Mesendoderm (in vitro differentiated cells): ENCODE data around the gene DDT.
"Not testable (repeated sequence)": the region's sequence is repeated elsewhere in the genome, so short reads cannot be mapped to it uniquely, and the experiment has no call there.

Experiments
- DNase-seq: peaks from one replicate; pipeline ENCODE4 v3.0.0; 2013
- H2AK5ac ChIP-seq: 2 replicates; pipeline ENCODE4 v1.6.1; 2013; ENCODE audit warnings: low read length, inconsistent platforms
- H2BK120ac ChIP-seq: 2 replicates; pipeline ENCODE4 v1.6.1; 2013; ENCODE audit warnings: low read depth, mild to moderate bottlenecking, low read length, moderate library complexity, mixed read lengths
- H2BK15ac ChIP-seq: replicated peaks from 2 replicates; pipeline ENCODE4 v1.6.1; 2013; ENCODE audit warnings: low read depth, mild to moderate bottlenecking, moderate library complexity
- H2BK5ac ChIP-seq: 2 replicates; pipeline ENCODE4 v1.6.1; 2013; ENCODE audit warnings: low read length, inconsistent platforms
- H3K18ac ChIP-seq: 2 replicates; pipeline ENCODE4 v1.6.1; 2013; ENCODE audit warnings: mild to moderate bottlenecking, low read length, mixed read lengths
- H3K23ac ChIP-seq: one replicate; pipeline ENCODE4 v1.6.1; 2013; ENCODE audit warnings: low read length
- H3K27ac ChIP-seq: 2 replicates; pipeline ENCODE4 v1.5.1; 2013; ENCODE audit warnings: low read depth, mild to moderate bottlenecking, inconsistent platforms, low read length, moderate library complexity
- H3K27me3 ChIP-seq: 2 replicates; pipeline ENCODE4 v1.6.1; 2013; ENCODE audit warnings: low read length, control low read depth, mild to moderate bottlenecking, inconsistent platforms; ENCODE audit not compliant: insufficient read depth, poor library complexity
- H3K36me3 ChIP-seq: 2 replicates; pipeline ENCODE4 v1.6.1; 2013; ENCODE audit warnings: low read length, inconsistent platforms; ENCODE audit not compliant: control insufficient read depth, insufficient read depth
- H3K4ac ChIP-seq: one replicate; pipeline ENCODE4 v1.6.1; 2013; ENCODE audit warnings: low read depth, mild to moderate bottlenecking, low read length, moderate library complexity
- H3K4me1 ChIP-seq: 2 replicates; pipeline ENCODE4 v1.6.1; 2013; ENCODE audit warnings: low read depth, low read length, inconsistent platforms; ENCODE audit not compliant: control insufficient read depth
- H3K4me2 ChIP-seq: 2 replicates; pipeline ENCODE4 v1.6.1; 2013; ENCODE audit warnings: low read length
- H3K4me3 ChIP-seq: 2 replicates; pipeline ENCODE4 v1.5.1; 2013; ENCODE audit warnings: mild to moderate bottlenecking, low read length
- H3K56ac ChIP-seq: one replicate; pipeline ENCODE4 v1.6.1; 2013; ENCODE audit warnings: low read length
- H3K79me1 ChIP-seq: 2 replicates; pipeline ENCODE4 v1.6.1; 2013; ENCODE audit warnings: low read length, inconsistent platforms
- H3K79me2 ChIP-seq: 2 replicates; pipeline ENCODE4 v1.6.1; 2013; ENCODE audit warnings: mild to moderate bottlenecking, low read length; ENCODE audit not compliant: control insufficient read depth, insufficient read depth
- H3K9ac ChIP-seq: 2 replicates; pipeline ENCODE4 v1.6.1; 2013; ENCODE audit warnings: low read length, inconsistent platforms
- H4K5ac ChIP-seq: one replicate; pipeline ENCODE4 v1.6.1; 2013; ENCODE audit warnings: low read length
- H4K8ac ChIP-seq: one replicate; pipeline ENCODE4 v1.6.1; 2013; ENCODE audit warnings: low read depth, mild to moderate bottlenecking, control low read depth, low read length, moderate library complexity
- WGBS: extraction: QIAGEN DNeasy Blood & Tissue Kit; methylation state at CpG from one replicate; pipeline ENCODE4 v1.1.7; 2013; ENCODE audit warnings: low lambda C conversion rate, missing lambda C conversion rate; ENCODE audit not compliant: insufficient coverage; ENCODE audit errors: extremely low coverage; 5-methylcytosine and 5-hydroxymethylcytosine counted together

DDT gene

DNA sequence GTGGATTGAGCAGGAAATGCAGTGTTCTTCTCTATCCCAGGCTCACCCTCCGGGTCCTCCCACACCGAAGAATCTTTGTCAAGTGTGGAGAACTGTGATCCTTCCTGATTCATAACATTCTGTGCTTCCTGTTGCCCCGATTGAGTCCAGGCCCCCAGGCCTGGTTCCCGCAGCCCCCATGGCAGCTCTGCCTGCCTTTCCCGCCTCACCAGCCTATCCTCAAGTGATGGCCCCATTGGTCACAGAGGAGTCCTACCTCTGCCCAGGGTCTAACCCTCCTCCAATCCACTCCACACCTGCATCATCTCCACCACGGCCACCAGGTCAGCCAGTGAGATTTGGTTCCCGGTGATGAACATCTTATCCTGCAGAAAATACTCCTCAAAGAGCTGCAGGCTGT, 25.5 kb upstream of the DDT start:
- not testable (repeated sequence) for H3K79me1 ChIP-seq

DNA sequence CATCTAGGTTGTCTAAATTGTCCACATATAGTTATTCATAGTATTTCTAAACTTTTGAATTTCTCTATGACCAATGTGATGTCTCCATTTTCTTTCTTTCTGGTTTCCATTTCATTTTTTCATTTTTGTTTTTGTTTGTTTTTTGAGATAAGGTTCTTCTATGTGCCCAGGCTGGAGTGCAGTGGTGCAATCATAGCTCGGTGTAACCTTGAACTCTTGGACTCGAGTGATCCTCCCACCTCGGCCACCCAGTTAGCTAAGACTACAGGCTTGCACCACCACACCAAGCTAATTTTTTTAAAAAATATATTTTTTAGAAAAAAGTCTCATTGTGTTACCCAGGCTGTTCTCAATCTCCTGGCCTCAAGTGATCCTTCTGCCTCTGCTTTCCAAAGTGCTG, 22.9 kb upstream of the DDT start:
- no CpG with 5 or more reads among the region's 3 CpGs for WGBS

More for the DNA sequence above, 25.5 kb upstream of the DDT start:
- H3K56ac ChIP-seq, H2BK15ac ChIP-seq, H3K27me3 ChIP-seq, H3K4me3 ChIP-seq, H3K4me2 ChIP-seq, H2BK5ac ChIP-seq, H3K4me1 ChIP-seq, H3K27ac ChIP-seq, H2BK120ac ChIP-seq, H3K79me2 ChIP-seq, H3K4ac ChIP-seq, H3K36me3 ChIP-seq, H4K5ac ChIP-seq, H3K18ac ChIP-seq, DNase-seq, H4K8ac ChIP-seq, H2AK5ac ChIP-seq, H3K9ac ChIP-seq, H3K23ac ChIP-seq: not testable (repeated sequence)
- no CpG with 5 or more reads among the region's 7 CpGs for WGBS

DNA sequence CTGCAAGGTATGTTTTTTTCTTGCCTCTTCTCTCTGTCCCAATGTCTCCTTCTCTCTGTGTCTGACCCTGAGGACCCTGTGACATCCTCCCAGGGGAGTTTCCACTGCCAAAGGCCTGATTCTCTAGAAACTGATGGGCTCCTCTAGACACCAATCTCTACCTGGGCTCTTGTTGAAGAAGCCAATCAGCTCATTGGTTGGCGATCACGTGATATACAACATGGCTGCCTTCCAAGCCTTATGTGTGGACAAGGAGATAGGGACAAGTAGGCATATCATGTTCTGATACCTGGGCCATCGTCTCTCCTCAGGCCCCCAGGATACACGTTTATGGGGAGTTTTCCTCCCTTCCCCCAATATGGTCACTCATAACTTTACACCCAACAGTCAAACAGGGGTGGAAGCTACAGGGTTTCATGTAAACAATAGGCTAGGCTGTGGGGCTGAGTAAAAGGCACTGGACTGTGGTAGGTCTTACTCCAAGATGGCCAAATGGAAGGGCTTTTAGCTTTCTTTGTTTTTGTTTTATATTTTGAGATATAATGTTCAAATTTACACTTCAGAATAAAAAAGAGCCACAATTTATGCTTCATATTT, 19.4 kb upstream of the DDT start:
- H2BK15ac ChIP-seq, H3K27me3 ChIP-seq, H4K8ac ChIP-seq, H2BK5ac ChIP-seq, H3K4me3 ChIP-seq, H2AK5ac ChIP-seq, H3K18ac ChIP-seq, H3K4me2 ChIP-seq, H3K9ac ChIP-seq, H4K5ac ChIP-seq, H2BK120ac ChIP-seq, H3K79me2 ChIP-seq, H3K23ac ChIP-seq, H3K27ac ChIP-seq, H3K4ac ChIP-seq, H3K79me1 ChIP-seq, H3K4me1 ChIP-seq, DNase-seq, H3K56ac ChIP-seq, H3K36me3 ChIP-seq: not testable (repeated sequence)
- WGBS = no CpG with 5 or more reads among the region's 4 CpGs

More for the DNA sequence above, 22.9 kb upstream of the DDT start:
- no peak overlapping the region for H2BK120ac ChIP-seq
- no peak overlapping the region for H3K27ac ChIP-seq
- no peak overlapping the region for H2BK15ac ChIP-seq
- no peak overlapping the region for H3K23ac ChIP-seq
- H3K4me1 ChIP-seq = no peaks in the 10 kb centered on the region
- no peak overlapping the region for H3K4ac ChIP-seq
- no peaks in the 10 kb centered on the region for H3K79me2 ChIP-seq
- H2AK5ac ChIP-seq = no peak overlapping the region
- H3K27me3 ChIP-seq = no peaks in the 10 kb centered on the region
- H3K18ac ChIP-seq = no peak overlapping the region
- H4K8ac ChIP-seq = no peak overlapping the region
- H3K4me2 ChIP-seq = no peak overlapping the region
- no peak overlapping the region for H3K9ac ChIP-seq
- H3K56ac ChIP-seq = no peak overlapping the region
- H2BK5ac ChIP-seq = no peak overlapping the region
- no peak overlapping the region for H4K5ac ChIP-seq
- H3K79me1 ChIP-seq = no peaks in the 10 kb centered on the region
- no peak for DNase-seq
- no peak overlapping the region for H3K4me3 ChIP-seq
- H3K36me3 ChIP-seq = no peaks in the 10 kb centered on the region

DNA sequence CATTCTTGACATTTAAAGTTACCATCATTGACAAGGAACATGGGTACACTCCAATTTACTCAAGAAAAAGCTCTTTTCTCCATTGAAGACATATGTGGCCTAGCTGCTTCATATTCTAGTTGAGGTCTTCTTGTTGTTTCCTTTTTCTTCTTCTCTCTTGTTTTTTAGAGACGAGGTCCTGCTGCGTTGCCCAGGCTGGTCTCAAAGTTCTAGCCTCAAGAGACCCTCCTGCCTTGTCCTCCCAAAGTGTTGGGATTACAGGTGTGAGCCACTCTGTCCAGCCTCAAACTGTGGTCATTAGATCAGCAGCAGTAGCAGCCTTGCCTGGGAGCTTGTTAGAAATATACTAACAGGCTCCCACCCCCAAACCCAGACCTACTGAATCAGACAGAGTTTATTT, 18.8 kb upstream of the DDT start:
- H4K5ac ChIP-seq, H2BK5ac ChIP-seq, H3K79me1 ChIP-seq, H2AK5ac ChIP-seq, H3K56ac ChIP-seq, H3K9ac ChIP-seq, H2BK15ac ChIP-seq, H3K4me2 ChIP-seq, H3K18ac ChIP-seq, H3K4me1 ChIP-seq, H3K36me3 ChIP-seq, DNase-seq, H3K4ac ChIP-seq, H4K8ac ChIP-seq, H3K27ac ChIP-seq, H3K4me3 ChIP-seq, H2BK120ac ChIP-seq, H3K79me2 ChIP-seq, H3K27me3 ChIP-seq, H3K23ac ChIP-seq: not testable (repeated sequence)
- no CpG with 5 or more reads among the region's 2 CpGs for WGBS

DNA sequence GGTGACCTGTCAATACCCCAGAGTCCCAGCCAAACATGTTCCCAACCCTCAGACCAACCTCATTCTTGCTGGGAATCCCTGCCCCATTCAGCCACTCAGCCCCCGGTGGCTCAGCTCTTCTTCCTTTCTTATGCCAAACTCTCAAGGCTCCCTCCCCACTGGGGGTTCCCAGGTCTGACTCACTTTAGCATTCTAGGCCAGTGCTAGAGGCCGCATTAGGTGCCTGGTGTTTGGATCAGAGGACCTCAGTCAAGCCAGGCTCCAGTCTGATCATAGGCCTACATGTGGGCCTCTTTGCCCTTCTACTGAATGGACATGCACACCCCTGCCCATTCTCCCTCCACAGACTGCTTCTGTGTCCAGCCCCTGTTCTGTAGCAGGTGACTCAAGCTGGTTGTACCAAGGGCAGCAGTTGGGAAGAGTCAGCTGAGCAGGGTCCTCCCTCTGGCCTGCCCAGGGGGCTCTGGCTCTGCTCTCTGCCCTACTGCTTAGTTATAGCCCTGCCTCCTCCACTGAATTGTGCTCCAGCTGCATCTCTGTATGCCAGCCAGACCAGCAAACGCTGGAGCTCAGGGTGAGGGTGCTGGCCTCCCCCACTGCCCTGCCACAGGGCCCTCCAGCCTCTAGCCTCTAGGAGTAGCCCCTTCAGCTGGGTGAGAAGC, 15.5 kb upstream of the DDT start:
- H2AK5ac ChIP-seq, H3K36me3 ChIP-seq, H2BK15ac ChIP-seq, H3K9ac ChIP-seq, H4K5ac ChIP-seq, H3K18ac ChIP-seq, H2BK120ac ChIP-seq, DNase-seq, H3K23ac ChIP-seq, H3K4ac ChIP-seq, H3K27me3 ChIP-seq, H2BK5ac ChIP-seq, H3K4me3 ChIP-seq, H4K8ac ChIP-seq, H3K27ac ChIP-seq, H3K79me1 ChIP-seq, H3K79me2 ChIP-seq, H3K56ac ChIP-seq, H3K4me2 ChIP-seq, H3K4me1 ChIP-seq: not testable (repeated sequence)
- no CpG with 5 or more reads among the region's 3 CpGs for WGBS
